Measurements from ENCODE around the gene CATSPERZ. TPM values are rescaled to one million over a fixed set of nuclear protein-coding genes. Genes with fewer than 3 reads are reported as not detected.

CATSPERZ gene
- total and polyA plus RNA-seq, 2 of the 8 experiments (the other 6 are each of a cell fraction or from before 2014, with no cell fraction given) = 0.77 TPM; not detected in 1

- no peak for TF ChIP-seq CHD7 (IDR thresholded peaks at IDR 0.05; ENCODE audit: insufficient replicate concordance, low read length)
- no peak for TF ChIP-seq POLR2A (IDR thresholded peaks at IDR 0.05; ENCODE audit: control extremely low read depth in 1 of 2, low read depth in 2 of 2, low read length in 2 of 2)
- TF ChIP-seq SRF (IDR thresholded peaks at IDR 0.05; ENCODE audit: low read depth, low read length) = no peak
- TF ChIP-seq, protein P1, sequence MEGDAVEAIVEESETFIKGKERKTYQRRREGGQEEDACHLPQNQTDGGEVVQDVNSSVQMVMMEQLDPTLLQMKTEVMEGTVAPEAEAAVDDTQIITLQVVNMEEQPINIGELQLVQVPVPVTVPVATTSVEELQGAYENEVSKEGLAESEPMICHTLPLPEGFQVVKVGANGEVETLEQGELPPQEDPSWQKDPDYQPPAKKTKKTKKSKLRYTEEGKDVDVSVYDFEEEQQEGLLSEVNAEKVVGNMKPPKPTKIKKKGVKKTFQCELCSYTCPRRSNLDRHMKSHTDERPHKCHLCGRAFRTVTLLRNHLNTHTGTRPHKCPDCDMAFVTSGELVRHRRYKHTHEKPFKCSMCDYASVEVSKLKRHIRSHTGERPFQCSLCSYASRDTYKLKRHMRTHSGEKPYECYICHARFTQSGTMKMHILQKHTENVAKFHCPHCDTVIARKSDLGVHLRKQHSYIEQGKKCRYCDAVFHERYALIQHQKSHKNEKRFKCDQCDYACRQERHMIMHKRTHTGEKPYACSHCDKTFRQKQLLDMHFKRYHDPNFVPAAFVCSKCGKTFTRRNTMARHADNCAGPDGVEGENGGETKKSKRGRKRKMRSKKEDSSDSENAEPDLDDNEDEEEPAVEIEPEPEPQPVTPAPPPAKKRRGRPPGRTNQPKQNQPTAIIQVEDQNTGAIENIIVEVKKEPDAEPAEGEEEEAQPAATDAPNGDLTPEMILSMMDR (IDR thresholded peaks at IDR 0.05; ENCODE audit: control extremely low read depth in 1 of 3, insufficient read depth in 1 of 3, low read depth in 1 of 3, low read length in 3 of 3) = no peak
- no peak for TF ChIP-seq JUND (IDR thresholded peaks at IDR 0.05; ENCODE audit: low read length)
- TF ChIP-seq RXRA (IDR thresholded peaks at IDR 0.05; ENCODE audit: insufficient read depth, low read depth, low read length) = no peak
- 0 out of 2 replicates have a peak, but pooled peaks have one; percentile 22 for TF ChIP-seq TEAD4 (IDR thresholded peaks at IDR 0.05; ENCODE audit: low read depth, low read length)
These were observed 36.9 kb upstream of the CATSPERZ start (continued) for GRCh38 chr11:64263021-64263946.
